HCT116 (cell line): ENCODE results near the gene MSH3. TPM values are rescaled to one million over a fixed set of nuclear protein-coding genes. Genes with fewer than 3 reads are reported as not detected.

Experiments
- total RNA-seq: library from RNA; stranded (reverse); gene quantifications from one replicate; pipeline ENCODE4 v1.2.1, GENCODE V29; 2021; ENCODE audit not compliant: unreplicated experiment
- TF ChIP-seq, protein P1 (sequence below): IDR thresholded peaks from 2 replicates; pipeline ENCODE4 v1.6.1; 2012; ENCODE audit warnings: low read depth

Gene MSH3
- total RNA-seq, 1 experiment from 2014 or later = 4.9 TPM

DNA sequence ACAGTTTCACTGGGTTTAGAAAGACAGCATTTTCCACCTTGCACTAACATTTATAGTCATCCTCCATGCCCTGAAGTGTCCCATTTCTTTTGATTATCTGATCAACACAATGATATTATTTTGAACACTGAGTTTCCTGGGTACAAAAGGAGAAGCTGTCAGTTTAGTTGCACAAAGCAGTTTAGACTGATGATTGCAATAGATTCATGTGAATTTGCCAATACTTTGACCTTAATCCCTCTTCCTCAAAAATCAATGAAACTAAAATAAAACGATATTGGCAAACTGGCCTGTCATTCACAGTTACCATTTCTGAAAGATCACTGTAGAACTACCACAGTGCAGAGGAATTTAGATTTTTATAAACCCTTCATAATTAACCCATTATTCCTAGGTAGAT, 271.5 kb downstream of the MSH3 start (continued):
- TF ChIP-seq, protein P1, sequence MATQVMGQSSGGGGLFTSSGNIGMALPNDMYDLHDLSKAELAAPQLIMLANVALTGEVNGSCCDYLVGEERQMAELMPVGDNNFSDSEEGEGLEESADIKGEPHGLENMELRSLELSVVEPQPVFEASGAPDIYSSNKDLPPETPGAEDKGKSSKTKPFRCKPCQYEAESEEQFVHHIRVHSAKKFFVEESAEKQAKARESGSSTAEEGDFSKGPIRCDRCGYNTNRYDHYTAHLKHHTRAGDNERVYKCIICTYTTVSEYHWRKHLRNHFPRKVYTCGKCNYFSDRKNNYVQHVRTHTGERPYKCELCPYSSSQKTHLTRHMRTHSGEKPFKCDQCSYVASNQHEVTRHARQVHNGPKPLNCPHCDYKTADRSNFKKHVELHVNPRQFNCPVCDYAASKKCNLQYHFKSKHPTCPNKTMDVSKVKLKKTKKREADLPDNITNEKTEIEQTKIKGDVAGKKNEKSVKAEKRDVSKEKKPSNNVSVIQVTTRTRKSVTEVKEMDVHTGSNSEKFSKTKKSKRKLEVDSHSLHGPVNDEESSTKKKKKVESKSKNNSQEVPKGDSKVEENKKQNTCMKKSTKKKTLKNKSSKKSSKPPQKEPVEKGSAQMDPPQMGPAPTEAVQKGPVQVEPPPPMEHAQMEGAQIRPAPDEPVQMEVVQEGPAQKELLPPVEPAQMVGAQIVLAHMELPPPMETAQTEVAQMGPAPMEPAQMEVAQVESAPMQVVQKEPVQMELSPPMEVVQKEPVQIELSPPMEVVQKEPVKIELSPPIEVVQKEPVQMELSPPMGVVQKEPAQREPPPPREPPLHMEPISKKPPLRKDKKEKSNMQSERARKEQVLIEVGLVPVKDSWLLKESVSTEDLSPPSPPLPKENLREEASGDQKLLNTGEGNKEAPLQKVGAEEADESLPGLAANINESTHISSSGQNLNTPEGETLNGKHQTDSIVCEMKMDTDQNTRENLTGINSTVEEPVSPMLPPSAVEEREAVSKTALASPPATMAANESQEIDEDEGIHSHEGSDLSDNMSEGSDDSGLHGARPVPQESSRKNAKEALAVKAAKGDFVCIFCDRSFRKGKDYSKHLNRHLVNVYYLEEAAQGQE = no peak

Other genes starting within 250 kb of the MSH3 start
- 24.2 TPM for gene ZFYVE16, start 246.6 kb upstream of the MSH3 start, total RNA-seq
- gene FAM151B, start 166.6 kb upstream of the MSH3 start, total RNA-seq = 1.2 TPM
- gene ANKRD34B, start 84.4 kb upstream of the MSH3 start, total RNA-seq = not detected
- gene DHFR, start 331 bp downstream of the MSH3 start, total RNA-seq = 58.7 TPM